ENCODE measurements around the gene VWA5B1. TPM values are rescaled to one million over a fixed set of nuclear protein-coding genes. Genes with fewer than 3 reads are reported as not detected.

The VWA5B1 gene
- total RNA-seq, 4 donors from 2014 or later, result not detected

DNA sequence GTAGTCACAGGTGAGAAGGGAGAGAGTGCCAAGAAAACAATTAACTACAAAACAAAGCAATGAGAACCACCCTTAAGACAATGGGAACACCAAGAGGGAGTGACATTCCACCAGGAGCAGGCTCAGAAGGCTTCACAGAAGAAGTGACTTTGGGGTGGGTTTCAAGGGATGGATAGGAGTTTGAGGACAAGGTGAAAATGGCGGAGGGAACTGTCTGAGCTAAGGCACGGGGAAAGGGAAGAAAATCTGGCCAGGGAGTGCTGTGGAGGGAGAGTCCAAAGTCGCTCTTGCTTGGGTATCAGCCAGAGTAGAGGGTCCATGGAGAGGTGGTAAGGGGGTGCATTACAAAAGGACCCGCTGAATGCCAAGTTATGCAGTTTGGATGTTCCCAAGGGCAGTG is 108.1 kb downstream of the VWA5B1 start:
- TF ChIP-seq, protein P1, sequence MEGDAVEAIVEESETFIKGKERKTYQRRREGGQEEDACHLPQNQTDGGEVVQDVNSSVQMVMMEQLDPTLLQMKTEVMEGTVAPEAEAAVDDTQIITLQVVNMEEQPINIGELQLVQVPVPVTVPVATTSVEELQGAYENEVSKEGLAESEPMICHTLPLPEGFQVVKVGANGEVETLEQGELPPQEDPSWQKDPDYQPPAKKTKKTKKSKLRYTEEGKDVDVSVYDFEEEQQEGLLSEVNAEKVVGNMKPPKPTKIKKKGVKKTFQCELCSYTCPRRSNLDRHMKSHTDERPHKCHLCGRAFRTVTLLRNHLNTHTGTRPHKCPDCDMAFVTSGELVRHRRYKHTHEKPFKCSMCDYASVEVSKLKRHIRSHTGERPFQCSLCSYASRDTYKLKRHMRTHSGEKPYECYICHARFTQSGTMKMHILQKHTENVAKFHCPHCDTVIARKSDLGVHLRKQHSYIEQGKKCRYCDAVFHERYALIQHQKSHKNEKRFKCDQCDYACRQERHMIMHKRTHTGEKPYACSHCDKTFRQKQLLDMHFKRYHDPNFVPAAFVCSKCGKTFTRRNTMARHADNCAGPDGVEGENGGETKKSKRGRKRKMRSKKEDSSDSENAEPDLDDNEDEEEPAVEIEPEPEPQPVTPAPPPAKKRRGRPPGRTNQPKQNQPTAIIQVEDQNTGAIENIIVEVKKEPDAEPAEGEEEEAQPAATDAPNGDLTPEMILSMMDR (IDR thresholded peaks at IDR 0.05; ENCODE audit: low read depth), result no peak

DNA sequence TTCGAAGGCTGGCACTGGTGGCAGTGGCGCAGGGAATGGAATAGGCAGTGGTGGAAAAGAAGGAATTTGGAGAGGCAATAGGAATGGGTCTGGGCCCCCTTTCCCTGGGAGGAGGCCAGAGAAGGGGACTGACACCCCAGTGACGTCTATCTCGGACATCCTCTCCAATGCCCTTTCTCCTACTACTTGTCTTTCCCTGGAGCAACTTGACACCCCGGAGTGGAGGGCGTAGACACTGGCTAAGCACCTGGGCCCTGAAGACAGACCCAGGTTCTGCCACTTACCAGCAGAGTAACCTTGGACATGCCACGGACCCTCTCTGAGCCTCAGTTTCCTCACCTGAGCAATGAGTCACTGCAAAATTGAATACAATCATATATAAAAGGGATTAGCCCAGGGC is 108.5 kb downstream of the VWA5B1 start:
- TF ChIP-seq, protein P1 (IDR thresholded peaks at IDR 0.05; ENCODE audit: low read depth), result no peak

DNA sequence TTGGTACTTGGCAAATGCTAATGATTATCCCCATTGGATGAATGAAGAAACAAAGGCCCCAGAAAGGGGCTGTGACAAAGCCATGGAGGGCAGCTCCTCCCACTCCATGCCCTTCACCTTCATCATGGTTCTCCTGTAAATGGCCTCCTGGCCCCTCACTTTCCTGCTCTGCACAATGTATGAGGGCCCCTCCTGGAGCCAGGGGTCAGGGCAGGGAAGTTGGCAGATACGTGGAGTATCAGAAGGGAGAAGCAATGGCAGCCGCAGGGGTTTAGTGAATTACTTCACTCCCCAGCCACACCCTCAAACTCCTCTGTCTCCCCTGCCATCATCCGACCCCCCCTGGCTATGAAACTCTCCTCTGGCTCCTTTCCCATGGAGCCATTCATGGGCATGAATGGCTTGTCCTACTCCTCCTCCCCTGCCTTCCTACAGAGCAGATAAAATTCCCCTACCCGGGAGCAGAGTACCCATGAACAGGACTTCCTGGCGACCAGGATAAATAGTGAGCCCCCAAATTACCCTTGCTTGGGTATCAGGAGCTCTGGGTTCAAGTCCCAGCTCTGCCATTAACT is 109.0 kb downstream of the VWA5B1 start:
- TF ChIP-seq, protein P1 (IDR thresholded peaks at IDR 0.05; ENCODE audit: low read depth), result no peak

DNA sequence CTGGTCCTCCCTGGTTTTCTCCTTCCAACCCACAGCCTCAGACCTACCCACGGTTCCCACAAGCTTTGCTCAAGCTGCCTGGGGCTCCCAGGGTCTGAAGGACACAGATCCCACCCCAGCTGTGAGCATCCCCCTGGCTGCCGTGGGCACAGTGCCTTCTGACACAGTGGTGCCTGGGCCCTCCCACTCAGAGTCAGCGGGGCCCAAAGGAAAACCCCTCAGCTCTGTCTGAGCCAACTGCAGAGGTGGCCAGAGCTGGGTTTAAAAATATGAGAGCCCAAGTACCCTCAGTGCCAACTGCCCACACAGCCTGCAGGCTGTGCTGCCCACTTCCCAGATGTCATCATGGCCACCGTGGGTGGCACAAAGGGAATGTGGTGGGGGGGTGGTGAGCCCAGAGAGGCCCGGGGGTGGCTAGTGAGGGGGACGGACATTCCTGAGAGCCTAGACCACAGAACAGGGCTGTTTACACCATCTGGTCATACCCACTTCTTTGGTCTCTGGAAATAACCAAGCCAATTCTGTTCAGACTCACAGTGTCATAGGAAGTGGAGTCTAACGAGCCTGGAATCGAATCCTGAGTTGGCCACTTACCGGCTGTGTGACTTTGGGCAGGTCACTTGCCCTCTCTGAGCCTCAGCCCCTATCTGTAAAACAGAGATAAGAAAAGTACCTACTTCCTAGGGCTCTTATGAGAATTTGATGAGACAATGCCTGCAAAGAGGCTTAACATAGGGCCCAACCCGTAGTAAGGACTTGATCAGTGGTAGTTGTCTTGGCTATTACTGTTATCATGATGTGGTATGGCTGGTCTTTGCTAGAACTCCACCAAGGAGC is 109.9 kb downstream of the VWA5B1 start:
- TF ChIP-seq, protein P1 (IDR thresholded peaks at IDR 0.05; ENCODE audit: low read depth), result no peak

DNA sequence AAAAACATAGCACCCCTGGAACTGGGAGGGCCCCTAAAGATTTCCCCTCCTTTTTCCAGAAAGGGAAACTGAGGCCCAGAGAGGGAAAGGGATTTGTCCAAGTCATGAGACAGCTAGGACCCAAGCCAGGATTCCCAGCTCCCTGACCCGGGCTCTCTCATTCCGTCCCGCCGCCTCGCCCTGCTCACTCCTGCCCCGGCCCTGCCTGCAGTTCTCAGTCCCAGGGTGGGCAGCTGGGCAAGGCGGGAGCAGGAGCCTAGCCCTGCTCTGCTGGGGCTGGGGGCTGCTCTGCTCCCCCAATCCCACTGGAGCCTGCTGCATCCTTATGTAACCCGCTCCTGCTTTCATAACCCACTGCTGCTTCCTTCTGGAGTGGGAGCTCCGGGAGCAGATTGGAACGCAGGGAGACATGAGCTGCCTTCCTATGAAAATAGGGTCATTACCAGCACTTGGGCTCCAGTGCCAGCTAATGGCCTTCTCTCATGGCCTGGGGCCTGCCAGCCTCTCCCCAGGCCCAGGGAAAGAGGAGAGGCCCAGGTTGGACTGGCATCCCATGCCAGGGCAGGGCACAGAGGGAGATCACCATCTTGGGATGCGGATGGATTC is 110.8 kb downstream of the VWA5B1 start:
- TF ChIP-seq, protein P1 (IDR thresholded peaks at IDR 0.05; ENCODE audit: low read depth), result no peak

DNA sequence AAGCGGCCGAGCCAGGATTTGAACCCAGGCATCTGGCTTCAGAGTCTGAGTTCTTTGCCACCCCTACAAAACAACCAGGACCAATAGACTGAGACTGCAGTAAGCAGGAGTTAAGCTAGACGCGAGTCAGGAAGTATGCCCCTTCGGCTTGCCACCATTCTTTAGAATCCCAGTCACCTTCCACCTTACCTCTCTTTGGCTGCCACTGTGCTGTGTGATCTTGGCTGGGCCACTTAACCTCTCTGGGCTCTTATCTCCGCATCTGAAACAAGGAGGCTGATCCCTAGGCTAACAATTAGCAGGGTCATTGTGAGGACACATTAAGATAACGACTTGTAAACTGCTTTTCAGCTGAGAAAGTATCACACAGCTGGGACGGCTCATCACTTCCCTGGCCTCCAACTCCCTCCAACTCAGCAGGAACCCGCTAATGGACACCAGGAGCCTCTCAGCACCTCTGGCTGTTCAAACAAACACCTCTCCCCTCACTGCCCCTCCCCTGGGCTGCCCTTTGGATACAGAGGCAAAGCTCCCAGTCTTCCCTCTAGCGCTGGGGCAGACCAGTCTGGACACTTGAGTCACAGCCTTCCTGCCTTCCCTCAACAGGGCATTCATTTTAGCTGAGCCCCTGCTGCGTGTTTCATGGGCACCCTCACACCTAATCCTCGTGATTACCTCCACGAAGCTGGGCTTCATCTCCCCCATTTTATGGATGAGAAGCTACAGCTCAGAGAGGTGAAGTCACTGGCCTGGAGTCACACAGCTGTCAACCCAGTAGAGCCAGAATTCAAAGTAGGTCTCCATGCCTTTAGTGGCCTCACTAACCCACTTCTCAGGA is 112.1 kb downstream of the VWA5B1 start:
- TF ChIP-seq, protein P1 (IDR thresholded peaks at IDR 0.05; ENCODE audit: low read depth), result no peak
